ENCODE measurements around the gene SH3PXD2B. TPM values are rescaled to one million over a fixed set of nuclear protein-coding genes. Genes with fewer than 3 reads are reported as not detected.
A peak's percentile ranks its signal among the peaks of the same experiment; 100 is the strongest.

The SH3PXD2B gene
- total RNA-seq, 6 donors from 2014 or later = 17.1 to 55.5 (median 43.2) TPM

DNA sequence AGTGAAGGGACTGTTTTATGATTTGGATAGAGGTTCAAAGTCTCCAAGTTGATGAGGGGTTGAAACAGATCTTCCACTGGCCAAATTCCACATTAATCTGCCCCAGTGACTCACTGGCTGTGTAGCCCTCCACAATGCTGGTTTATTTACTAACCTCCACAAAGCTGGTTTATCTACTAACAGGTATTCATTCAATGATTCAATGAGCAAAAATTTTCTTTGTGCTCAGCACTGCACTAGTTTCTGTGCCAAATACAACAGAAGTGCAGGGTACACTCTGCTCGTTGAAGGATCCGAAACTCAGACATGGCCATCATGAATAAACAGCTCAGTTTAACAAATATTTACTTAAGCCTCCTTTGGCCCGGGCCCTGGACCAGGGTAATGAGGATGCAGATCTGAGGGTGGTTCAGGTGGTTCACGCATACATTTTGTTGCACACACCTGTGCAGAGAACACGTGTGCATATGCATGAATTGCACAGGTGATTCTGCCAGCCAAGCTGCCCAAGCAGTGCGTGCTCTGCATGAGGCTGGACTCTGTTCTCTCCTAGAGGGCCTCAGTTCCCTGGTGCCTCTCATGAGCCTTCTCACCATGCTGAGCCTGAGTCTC is 71.0 kb downstream of the SH3PXD2B start:
- Histone ChIP-seq H3K4me1 (peaks cover 0 to 7% (median 0%) of the 10 kb centered on the region in 4 donors), H3K4me3 (no peak overlapping the region), H3K27me3 (no peaks in the 10 kb centered on the region), H3K9me3 (no peaks in the 10 kb centered on the region), H3K36me3 (peaks cover 0 to 24% (median 8%) of the 10 kb centered on the region in 4 donors), H3K27ac (no peak overlapping the region)
- ATAC-seq (ENCODE audit: low FRiP score in 2 of 2) (peak; percentile 19 to 42), DNase-seq (no peak)
- 46 to 61% methylated on average over 6 of the region's 6 CpGs for WGBS, 2 donors
- TF ChIP-seq POLR2A (IDR thresholded peaks at IDR 0.05) = no peak
- no peak for TF ChIP-seq EP300 (IDR thresholded peaks at IDR 0.05)
- TF ChIP-seq, protein P1, sequence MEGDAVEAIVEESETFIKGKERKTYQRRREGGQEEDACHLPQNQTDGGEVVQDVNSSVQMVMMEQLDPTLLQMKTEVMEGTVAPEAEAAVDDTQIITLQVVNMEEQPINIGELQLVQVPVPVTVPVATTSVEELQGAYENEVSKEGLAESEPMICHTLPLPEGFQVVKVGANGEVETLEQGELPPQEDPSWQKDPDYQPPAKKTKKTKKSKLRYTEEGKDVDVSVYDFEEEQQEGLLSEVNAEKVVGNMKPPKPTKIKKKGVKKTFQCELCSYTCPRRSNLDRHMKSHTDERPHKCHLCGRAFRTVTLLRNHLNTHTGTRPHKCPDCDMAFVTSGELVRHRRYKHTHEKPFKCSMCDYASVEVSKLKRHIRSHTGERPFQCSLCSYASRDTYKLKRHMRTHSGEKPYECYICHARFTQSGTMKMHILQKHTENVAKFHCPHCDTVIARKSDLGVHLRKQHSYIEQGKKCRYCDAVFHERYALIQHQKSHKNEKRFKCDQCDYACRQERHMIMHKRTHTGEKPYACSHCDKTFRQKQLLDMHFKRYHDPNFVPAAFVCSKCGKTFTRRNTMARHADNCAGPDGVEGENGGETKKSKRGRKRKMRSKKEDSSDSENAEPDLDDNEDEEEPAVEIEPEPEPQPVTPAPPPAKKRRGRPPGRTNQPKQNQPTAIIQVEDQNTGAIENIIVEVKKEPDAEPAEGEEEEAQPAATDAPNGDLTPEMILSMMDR (IDR thresholded peaks at IDR 0.05) = no peak
- TF ChIP-seq POLR2AphosphoS5 (IDR thresholded peaks at IDR 0.05) = no peak

DNA sequence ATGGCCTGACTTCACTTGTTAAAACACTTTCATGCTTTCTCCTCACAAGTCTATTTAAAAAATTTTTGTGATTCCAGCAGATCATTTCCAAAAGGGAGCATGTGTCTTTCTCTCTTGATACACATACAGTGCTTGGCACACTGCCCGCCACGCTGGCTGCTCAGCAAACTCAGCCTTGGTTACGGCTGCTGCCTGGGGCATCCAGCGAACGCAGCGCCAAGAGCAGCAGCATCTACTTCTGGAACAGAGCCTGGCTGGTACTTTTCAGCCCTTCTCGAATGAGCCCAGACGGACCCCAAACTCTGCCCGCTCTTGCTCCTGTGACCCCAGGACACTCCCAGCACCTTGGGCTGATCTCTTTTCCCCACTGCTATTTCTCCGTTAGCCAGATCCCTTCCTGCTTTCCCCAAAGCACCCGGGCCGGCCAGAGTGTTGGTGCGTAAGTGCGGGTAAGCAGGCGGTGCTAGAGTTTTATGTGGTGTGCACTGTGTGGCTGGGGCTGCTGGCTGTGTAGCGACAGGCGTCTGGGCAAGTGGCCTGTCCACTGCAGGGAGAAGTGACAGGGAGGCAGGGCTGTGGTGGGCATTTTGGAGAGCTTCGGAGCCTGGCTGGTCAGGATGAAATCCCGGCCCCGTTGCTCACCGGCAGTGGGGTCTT is 73.2 kb downstream of the SH3PXD2B start:
- DNase-seq (peak; percentile 41 to 85), ATAC-seq (ENCODE audit: low FRiP score in 2 of 2) (no peak)
- WGBS, 2 donors = 76 to 86% methylated on average over 17 to 21 of the region's 21 CpGs
- no peak for TF ChIP-seq POLR2A (IDR thresholded peaks at IDR 0.05)
- no peak for TF ChIP-seq POLR2AphosphoS5 (IDR thresholded peaks at IDR 0.05)
- TF ChIP-seq, protein P1 (IDR thresholded peaks at IDR 0.05) = no peak
- no peak for TF ChIP-seq EP300 (IDR thresholded peaks at IDR 0.05)
- H3K27me3 ChIP-seq = no peaks in the 10 kb centered on the region
- peaks cover 0 to 22% (median 7%) of the 10 kb centered on the region in 4 donors for H3K36me3 ChIP-seq
- H3K4me3 ChIP-seq = no peak overlapping the region
- peak overlapping the region in 3 of 4 donors; percentile 9 to 55 (median 25) for H3K27ac ChIP-seq
- no peaks in the 10 kb centered on the region for H3K9me3 ChIP-seq
- peaks cover 0 to 7% (median 0%) of the 10 kb centered on the region in 4 donors for H3K4me1 ChIP-seq

DNA sequence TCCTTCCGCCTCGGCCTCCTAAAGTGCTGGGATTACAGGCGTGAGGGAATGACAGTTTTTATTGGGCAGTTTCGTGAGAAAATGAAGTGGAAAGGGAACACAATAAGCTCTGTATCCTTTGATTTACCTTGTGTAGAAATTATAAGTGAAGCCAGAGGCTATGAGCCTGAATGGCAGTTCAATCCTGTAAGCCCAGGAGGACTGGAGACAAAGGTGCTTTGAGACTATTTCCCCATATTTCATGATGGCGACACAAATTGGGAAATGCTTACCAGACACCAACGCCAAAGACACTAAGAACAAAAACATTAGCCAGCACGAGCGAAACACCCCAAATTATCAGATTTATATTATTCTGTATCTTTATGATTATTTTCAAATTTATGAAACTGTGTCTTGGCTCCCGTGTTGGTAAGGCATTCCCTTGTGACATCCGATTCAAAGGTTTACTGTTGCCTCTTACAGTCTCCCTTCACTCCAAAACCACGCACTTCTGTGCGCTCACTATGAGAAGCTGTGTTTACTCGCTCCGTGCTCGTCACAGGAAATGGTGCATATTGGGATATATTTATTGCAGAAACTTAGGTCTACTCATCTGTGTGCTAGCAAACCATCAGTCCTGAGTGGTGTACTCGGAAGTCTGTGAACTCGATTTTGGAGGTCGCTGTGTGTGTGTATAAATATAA is 73.9 kb downstream of the SH3PXD2B start:
- DNase-seq = no peak
- Histone ChIP-seq H3K9me3 (no peaks in the 10 kb centered on the region), H3K27ac (peak overlapping the region in 2 of 4 donors; percentile 18 to 55), H3K27me3 (no peaks in the 10 kb centered on the region), H3K36me3 (peaks cover 0 to 22% (median 7%) of the 10 kb centered on the region in 4 donors), H3K4me3 (no peak overlapping the region), H3K4me1 (peaks cover 0 to 7% (median 0%) of the 10 kb centered on the region in 4 donors)
- ATAC-seq (ENCODE audit: low FRiP score in 2 of 2) = no peak
- 72% methylated on average over 18 of the region's 18 CpGs for WGBS, 2 donors
- TF ChIP-seq, protein P1 (IDR thresholded peaks at IDR 0.05) = no peak
- TF ChIP-seq POLR2A (IDR thresholded peaks at IDR 0.05) (no peak), EP300 (IDR thresholded peaks at IDR 0.05) (no peak), POLR2AphosphoS5 (IDR thresholded peaks at IDR 0.05) (no peak)

DNA sequence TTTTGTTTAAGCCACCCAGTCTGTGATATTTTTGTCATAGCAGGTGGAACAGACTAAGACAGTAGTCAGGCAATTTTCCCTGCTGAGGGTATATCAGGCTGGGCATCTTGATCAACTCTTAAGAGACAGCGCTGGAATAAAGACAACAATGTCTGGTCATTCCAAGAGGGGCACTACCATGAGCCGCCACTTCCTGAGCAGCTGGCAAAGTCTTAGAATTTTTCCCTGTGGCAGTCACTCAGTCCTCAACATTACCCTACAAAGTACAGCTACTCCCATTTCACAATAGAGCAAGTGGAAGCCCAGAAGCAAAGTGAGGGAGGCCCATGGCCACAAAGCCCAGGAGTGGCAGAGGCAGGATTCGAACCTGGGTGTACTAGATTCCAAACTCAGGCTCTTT is 74.8 kb downstream of the SH3PXD2B start:
- peaks cover 0 to 7% (median 0%) of the 10 kb centered on the region in 4 donors for H3K4me1 ChIP-seq
- no peak for DNase-seq
- H3K27me3 ChIP-seq = no peaks in the 10 kb centered on the region
- no peak overlapping the region for H3K27ac ChIP-seq
- no peaks in the 10 kb centered on the region for H3K9me3 ChIP-seq
- H3K4me3 ChIP-seq = no peak overlapping the region
- no peak for ATAC-seq (ENCODE audit: low FRiP score in 2 of 2)
- TF ChIP-seq POLR2AphosphoS5 (IDR thresholded peaks at IDR 0.05) (no peak), POLR2A (IDR thresholded peaks at IDR 0.05) (no peak), EP300 (IDR thresholded peaks at IDR 0.05) (no peak)
- TF ChIP-seq, protein P1 (IDR thresholded peaks at IDR 0.05) = no peak
- peaks cover 0 to 27% (median 7%) of the 10 kb centered on the region in 4 donors for H3K36me3 ChIP-seq
- WGBS, 2 donors = 67 to 70% methylated on average over 3 of the region's 3 CpGs

All from upper lobe of left lung (tissue), 6 donors.